Muscle layer of duodenum (tissue), 2 donors: ENCODE measurements around the gene P3H2.

Experiments used
- H3K27ac ChIP-seq: one replicate; pipeline ENCODE4 v1.7.0; 2013; ENCODE audit warnings: mild to moderate bottlenecking, low read length
- H3K27me3 ChIP-seq: one replicate; pipeline ENCODE4 v1.7.0; 2013; ENCODE audit warnings: low read depth, mild to moderate bottlenecking, control low read depth, low read length
- H3K36me3 ChIP-seq, 2 donors: one replicate each; pipeline ENCODE4 v1.7.0; 2013; ENCODE audit warnings: low read length in 2 of 2, control low read depth in 1 of 2, mild to moderate bottlenecking in 1 of 2; ENCODE audit not compliant: insufficient read depth in 2 of 2, control insufficient read depth in 1 of 2
- H3K4me1 ChIP-seq, 2 donors: one replicate each; pipeline ENCODE4 v1.7.0; 2013; ENCODE audit warnings: low read length in 2 of 2, mild to moderate bottlenecking in 2 of 2, control low read depth in 1 of 2, moderate library complexity in 1 of 2; ENCODE audit not compliant: insufficient read depth in 2 of 2, control insufficient read depth in 1 of 2
- H3K4me3 ChIP-seq, 2 donors: one replicate each; pipeline ENCODE4 v1.7.0; 2013; ENCODE audit warnings: low read length in 2 of 2, low read depth in 1 of 2, mild to moderate bottlenecking in 1 of 2
- H3K9me3 ChIP-seq, 2 donors: one replicate each; pipeline ENCODE4 v1.7.0; 2013; ENCODE audit warnings: low read length in 2 of 2, control low read depth in 1 of 2, mild to moderate bottlenecking in 1 of 2; ENCODE audit not compliant: control insufficient read depth in 1 of 2
- donor health status: healthy.

P3H2 gene

DNA sequence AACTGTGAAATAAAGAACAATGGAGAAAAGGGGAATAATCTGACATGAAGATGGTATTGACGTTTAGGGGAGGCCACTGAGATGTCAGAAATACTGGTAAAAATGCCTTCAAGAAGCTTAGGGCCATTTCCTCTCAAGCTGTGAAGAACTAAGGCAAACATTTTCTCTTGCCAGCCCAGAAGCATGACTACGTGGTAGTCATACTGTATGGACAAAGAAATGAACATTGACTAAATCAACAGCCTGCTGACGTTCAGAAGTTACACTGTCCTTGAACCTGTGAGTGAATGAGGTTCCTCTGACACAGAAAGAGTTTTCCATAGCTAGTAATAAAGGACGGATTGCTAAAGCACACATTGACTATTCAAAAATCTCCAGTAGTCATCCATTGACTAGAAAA lies 121.0 kb downstream of the P3H2 start:
- H3K36me3 ChIP-seq, result no peaks in the 10 kb centered on the region
- no peak overlapping the region for H3K4me3 ChIP-seq
- peaks cover 0 to 3% of the 10 kb centered on the region in 2 donors for H3K4me1 ChIP-seq
- H3K27me3 ChIP-seq, result no peaks in the 10 kb centered on the region
- H3K9me3 ChIP-seq, result no peaks in the 10 kb centered on the region
- no peak overlapping the region for H3K27ac ChIP-seq

DNA sequence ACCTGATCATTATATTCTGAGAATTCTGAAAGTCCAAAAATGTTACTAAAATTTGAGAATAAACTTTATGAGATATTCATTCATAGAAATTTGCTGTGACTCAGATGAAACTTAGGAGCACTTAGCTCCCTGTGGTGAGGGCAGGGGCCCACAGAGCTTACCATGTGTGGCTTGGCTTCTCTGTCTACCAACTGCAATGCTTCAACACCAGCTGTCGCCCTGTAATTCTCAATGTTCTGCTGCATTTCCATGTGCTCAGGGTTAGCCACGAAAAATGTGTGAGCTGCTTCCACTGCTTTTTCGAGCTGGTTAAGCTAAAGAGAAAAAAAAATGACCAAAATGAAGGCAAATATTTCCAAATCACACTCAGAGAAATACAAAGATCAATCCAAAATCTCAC lies 125.6 kb downstream of the P3H2 start:
- Histone ChIP-seq H3K9me3 (no peaks in the 10 kb centered on the region), H3K4me3 (no peak overlapping the region), H3K27ac (no peak overlapping the region), H3K36me3 (no peaks in the 10 kb centered on the region), H3K27me3 (no peaks in the 10 kb centered on the region), H3K4me1 (no peaks in the 10 kb centered on the region)

DNA sequence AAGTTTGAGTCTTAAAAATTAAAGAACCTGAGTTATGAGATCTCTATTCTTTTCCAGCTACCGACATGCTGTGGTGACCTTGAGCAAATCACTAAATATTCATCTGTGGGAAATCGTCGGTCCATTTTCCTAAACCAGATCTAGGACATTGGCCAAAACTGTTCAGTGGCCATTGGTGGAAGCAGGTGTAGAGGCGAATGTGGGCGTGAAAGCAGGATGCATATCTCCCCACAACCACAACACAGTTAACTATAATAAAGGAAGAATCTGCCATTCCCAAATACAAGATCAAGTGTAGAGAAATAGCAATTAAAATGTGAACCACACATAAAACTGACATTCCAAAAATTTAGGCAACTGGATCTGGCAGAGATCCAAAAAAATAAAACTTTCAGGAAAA lies 129.9 kb downstream of the P3H2 start:
- Histone ChIP-seq H3K4me3 (no peak overlapping the region), H3K27me3 (no peaks in the 10 kb centered on the region), H3K36me3 (no peaks in the 10 kb centered on the region), H3K4me1 (no peaks in the 10 kb centered on the region), H3K9me3 (no peaks in the 10 kb centered on the region), H3K27ac (no peak overlapping the region)

DNA sequence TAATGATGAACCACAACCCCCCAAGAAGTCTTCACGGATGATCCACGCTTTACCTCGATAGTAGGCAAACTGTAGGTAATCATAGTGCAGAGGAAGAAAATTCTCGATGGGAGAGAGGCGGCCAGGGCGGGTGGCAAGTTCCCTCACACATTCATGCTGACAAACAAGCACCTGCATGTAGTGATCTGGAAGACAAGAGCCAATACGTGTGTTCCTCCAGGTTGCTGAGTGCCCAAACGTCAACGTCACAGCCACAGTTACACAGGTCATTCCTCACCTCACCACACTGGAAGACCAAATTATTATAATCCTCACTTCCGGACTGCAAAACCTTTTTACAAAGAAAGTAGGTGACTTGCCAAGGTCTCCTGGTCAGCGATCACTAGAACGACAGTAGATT lies 131.8 kb downstream of the P3H2 start:
- Histone ChIP-seq H3K27me3 (no peaks in the 10 kb centered on the region), H3K9me3 (no peaks in the 10 kb centered on the region), H3K4me1 (no peaks in the 10 kb centered on the region)

GRCh38 chr3:189988322-189988721 lies 132.4 kb downstream of the P3H2 start:
- no peaks in the 10 kb centered on the region for H3K9me3 ChIP-seq
- H3K36me3 ChIP-seq, result no peaks in the 10 kb centered on the region
- no peaks in the 10 kb centered on the region for H3K4me1 ChIP-seq
- H3K4me3 ChIP-seq, result no peak overlapping the region
- H3K27ac ChIP-seq, result no peak overlapping the region
- H3K27me3 ChIP-seq, result no peaks in the 10 kb centered on the region

More for the DNA sequence above, 131.8 kb downstream of the P3H2 start:
- Histone ChIP-seq H3K4me3 (no peak overlapping the region), H3K36me3 (no peaks in the 10 kb centered on the region), H3K27ac (no peak overlapping the region)

DNA sequence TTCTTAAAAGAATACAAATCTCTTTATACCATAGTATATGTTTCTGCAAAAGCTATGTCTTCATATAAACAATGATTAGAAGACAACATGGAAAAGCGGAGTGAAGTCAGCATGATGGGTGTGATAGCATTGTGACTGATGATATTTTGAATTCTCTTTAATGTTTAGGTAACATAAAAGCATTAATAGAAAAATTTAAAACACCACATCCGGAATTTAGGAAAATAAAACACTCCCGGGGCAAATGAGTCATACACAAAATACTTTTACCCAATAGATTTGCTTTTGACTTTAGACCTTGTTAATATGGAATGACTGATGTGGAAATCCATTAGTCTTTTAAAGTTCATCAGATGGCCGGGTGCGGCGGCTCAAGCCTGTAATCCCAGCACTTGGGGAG lies 134.7 kb downstream of the P3H2 start:
- peaks cover 10 to 17% of the 10 kb centered on the region in 2 donors for H3K4me1 ChIP-seq
- H3K9me3 ChIP-seq, result no peaks in the 10 kb centered on the region
- H3K4me3 ChIP-seq, result no peak overlapping the region
- no peak overlapping the region for H3K27ac ChIP-seq
- no peaks in the 10 kb centered on the region for H3K27me3 ChIP-seq
- no peaks in the 10 kb centered on the region for H3K36me3 ChIP-seq

DNA sequence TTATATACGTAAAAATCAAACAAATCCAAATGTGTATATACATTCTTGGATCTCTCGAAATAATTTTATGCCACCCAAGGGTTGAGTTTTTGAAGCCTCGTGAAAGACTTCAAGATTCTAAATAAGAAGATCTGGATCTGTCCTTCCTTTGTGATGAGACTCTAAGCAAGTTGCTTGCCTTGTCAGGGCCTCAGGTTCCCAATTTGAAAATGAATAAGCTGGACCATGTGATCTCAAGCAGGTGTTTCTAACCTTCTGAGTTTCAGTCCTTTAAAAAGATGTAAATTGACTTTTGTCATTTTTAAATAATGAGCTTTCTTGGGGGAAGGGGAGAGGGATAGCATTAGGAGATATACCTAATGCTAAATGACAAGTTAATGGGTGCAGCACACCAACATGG lies 137.1 kb downstream of the P3H2 start:
- H3K4me3 ChIP-seq, result no peak overlapping the region
- H3K36me3 ChIP-seq, result no peaks in the 10 kb centered on the region
- H3K27me3 ChIP-seq, result no peaks in the 10 kb centered on the region
- H3K27ac ChIP-seq, result no peak overlapping the region
- H3K9me3 ChIP-seq, result no peaks in the 10 kb centered on the region
- peaks cover 10 to 18% of the 10 kb centered on the region in 2 donors for H3K4me1 ChIP-seq

- no peak overlapping the region for H3K27ac ChIP-seq
- no peaks in the 10 kb centered on the region for H3K9me3 ChIP-seq
- no peak overlapping the region for H3K4me3 ChIP-seq
These were observed 138.3 kb downstream of the P3H2 start for GRCh38 chr3:189982321-189982945.

DNA sequence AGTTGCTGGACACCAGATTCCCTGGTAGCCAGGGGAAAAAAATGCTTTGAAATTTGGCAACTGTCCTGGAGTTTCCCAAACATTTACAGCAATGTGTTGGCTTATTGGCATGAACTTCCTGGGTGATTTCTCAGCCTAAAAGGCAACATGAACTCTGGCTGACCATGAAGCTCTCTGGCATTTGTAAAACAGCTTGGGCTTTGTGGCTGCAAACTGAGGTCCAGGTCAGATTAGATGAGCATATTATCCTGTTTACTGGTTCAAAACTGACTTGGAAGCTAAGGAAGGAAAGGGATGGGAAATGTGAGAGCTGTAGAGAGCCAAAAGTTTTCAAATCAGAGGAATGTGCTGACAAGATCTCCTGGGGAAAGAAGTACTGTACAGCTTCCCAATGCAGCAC lies 139.0 kb downstream of the P3H2 start:
- Histone ChIP-seq H3K36me3 (no peaks in the 10 kb centered on the region), H3K4me3 (no peak overlapping the region), H3K27ac (peak overlapping the region; percentile 36), H3K9me3 (no peaks in the 10 kb centered on the region), H3K27me3 (no peaks in the 10 kb centered on the region), H3K4me1 (peaks cover 10 to 18% of the 10 kb centered on the region in 2 donors)

More at GRCh38 chr3:189982321-189982945, 138.3 kb downstream of the P3H2 start:
- Histone ChIP-seq H3K4me1 (peaks cover 10 to 18% of the 10 kb centered on the region in 2 donors), H3K36me3 (no peaks in the 10 kb centered on the region), H3K27me3 (no peaks in the 10 kb centered on the region)

GRCh38 chr3:189978753-189979152 lies 141.9 kb downstream of the P3H2 start:
- H3K27me3 ChIP-seq, result no peaks in the 10 kb centered on the region
- peaks cover 10 to 23% of the 10 kb centered on the region in 2 donors for H3K4me1 ChIP-seq
- no peaks in the 10 kb centered on the region for H3K36me3 ChIP-seq
- no peak overlapping the region for H3K27ac ChIP-seq
- H3K9me3 ChIP-seq, result no peaks in the 10 kb centered on the region
- H3K4me3 ChIP-seq, result no peak overlapping the region

DNA sequence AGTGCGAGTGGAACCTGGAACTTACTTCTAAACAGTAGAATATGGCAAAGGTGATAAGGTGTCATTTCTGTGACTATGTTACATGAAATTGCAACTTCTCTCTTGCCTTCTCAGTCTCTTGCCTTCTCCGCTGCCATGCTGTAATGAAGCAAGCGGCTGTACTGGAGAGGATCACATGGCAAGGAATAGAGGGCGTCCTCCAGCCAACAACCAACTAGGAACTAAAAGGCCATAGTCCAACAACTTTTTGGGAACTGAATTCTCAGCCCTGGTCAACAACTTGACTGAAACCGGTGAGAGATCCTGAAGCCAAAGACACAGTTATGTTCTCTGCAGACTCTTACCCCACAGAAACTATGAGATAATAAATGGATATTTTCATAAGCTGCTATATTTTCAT lies 143.5 kb downstream of the P3H2 start:
- Histone ChIP-seq H3K36me3 (peaks cover 0 to 3% of the 10 kb centered on the region in 2 donors), H3K4me3 (no peak overlapping the region), H3K9me3 (no peaks in the 10 kb centered on the region), H3K27me3 (no peaks in the 10 kb centered on the region), H3K4me1 (peaks cover 7 to 18% of the 10 kb centered on the region in 2 donors), H3K27ac (no peak overlapping the region)

GRCh38 chr3:189975391-189975990 lies 145.2 kb downstream of the P3H2 start:
- Histone ChIP-seq H3K4me1 (peaks cover 0 to 5% of the 10 kb centered on the region in 2 donors), H3K27ac (peak overlapping the region; percentile 53)

More at GRCh38 chr3:189975391-189975990, 145.2 kb downstream of the P3H2 start:
- H3K9me3 ChIP-seq, result no peaks in the 10 kb centered on the region
- H3K27me3 ChIP-seq, result no peaks in the 10 kb centered on the region
- H3K36me3 ChIP-seq, result peaks cover 0 to 17% of the 10 kb centered on the region in 2 donors
- H3K4me3 ChIP-seq, result no peak overlapping the region
